AG20443 (cell line): ENCODE data around the gene COQ3.
"Not testable (repeated sequence)": the region's sequence is repeated elsewhere in the genome, so short reads cannot be mapped to it uniquely, and the experiment has no call there.

Experiments
- DNase-seq: peaks from one replicate; pipeline ENCODE4 v3.0.0; 2012; ENCODE audit warnings: low spot score, mixed read lengths

The COQ3 gene

GRCh38 chr6:99384507-99384906 lies 9.5 kb downstream of the COQ3 start:
- no peak for DNase-seq

DNA sequence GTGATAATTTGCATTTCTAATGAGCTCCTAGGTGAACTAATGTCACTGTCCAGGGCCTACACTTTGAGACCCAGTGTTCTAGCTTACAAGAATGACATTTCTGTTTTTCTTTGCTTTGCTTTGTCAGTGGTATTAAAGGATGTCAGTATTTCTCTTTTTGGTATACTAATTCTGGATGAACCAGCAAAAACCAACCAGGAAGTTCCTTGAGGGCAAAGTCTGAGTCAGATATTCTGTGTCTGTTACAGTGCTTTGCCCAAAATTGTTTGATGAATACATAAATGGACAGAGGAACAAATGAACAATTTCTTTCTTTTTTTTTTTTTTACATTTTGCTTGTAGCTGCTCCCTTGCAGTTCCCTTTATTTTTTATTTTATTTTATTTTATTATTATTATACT lies 15.4 kb downstream of the COQ3 start:
- no peak for DNase-seq

- no peak for DNase-seq
Observed at GRCh38 chr6:99369533-99369932, 24.5 kb downstream of the COQ3 start.

GRCh38 chr6:99366852-99367251 lies 27.1 kb downstream of the COQ3 start:
- no peak for DNase-seq

DNA sequence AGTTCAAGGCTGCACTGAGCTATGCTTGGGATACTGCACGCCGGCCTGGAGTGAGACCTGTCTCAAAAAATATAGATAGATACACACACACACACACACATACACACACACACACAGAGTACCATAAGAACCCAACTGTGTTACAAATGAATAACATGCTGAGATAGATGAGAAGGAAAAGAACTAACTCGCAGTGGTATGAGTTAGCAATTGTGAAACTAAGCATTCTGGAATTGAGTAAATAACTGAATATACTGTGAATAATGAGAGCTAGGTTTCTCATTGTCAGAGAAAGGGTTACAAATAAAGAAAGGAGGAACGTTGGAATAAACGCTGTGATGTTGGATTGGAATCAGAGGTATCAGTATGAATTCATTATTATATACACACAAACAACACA lies 30.0 kb downstream of the COQ3 start:
- no peak for DNase-seq

DNA sequence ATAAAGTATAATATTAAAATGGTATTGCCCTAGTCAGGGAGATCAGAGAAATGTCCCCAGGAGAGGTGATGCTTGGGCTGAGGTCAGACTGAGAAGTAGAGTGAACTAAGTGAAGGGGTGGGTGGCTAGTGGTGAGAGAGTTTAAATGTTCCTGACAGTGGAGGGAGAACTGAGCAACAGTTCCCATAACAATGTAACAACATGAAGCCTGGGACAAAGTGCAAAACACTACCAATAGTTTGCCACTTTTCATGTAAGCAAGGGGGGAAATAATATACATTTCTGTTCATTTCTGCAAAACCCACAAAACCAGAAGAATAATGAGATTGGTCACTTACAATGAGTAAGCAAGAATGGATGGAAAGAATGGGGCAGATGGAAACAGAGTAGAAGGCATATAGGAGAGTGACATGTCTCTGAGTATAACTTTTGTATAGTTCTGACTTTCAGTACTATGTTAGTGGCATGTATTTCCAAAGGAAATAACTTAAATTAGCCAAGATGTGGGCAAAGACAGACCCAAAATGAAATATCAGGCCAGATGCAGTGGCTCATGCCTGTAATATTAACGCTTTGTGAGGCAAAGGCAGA lies 31.2 kb downstream of the COQ3 start:
- no peak for DNase-seq

GRCh38 chr6:99359800-99360199 lies 34.2 kb downstream of the COQ3 start:
- no peak for DNase-seq

DNA sequence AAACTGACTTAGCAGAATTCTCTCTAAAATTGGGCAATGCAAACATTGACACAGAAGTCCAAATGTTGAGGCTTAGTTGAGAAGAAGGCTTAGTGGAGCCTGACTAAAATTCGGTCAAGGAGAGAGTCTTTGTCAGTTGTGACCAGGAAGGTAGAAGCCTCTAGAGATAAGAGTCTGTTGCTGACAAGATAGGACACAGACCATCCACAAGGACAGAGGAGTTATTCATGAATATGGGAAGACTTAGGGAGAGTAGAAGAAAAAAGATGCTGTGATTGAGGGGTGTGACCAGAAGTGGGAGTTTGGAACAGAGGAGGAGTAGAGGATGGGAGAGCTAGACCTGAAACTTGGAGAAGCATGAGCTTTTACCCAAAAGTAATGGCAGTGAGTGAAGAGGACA lies 37.4 kb downstream of the COQ3 start:
- no peak for DNase-seq

DNA sequence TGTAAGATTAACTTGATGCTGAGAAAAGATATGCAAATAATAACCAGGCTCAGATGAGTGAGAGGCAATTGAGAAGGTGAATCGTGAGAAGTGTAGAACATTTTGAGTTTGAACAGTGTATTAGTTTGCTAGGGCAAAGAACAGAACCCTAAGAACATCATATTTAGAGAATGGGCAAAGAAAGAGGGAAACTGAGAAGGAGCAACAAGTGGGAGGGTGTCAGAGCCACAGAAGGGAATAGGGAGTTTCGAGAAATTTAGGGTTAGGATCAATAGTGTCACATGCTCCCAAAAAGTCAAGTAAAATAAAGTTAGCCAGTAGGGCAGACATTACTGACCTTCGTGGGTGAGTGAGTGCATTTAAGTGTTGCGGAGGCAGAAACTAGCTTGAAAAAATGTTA lies 39.0 kb downstream of the COQ3 start:
- DNase-seq, result no peak

DNA sequence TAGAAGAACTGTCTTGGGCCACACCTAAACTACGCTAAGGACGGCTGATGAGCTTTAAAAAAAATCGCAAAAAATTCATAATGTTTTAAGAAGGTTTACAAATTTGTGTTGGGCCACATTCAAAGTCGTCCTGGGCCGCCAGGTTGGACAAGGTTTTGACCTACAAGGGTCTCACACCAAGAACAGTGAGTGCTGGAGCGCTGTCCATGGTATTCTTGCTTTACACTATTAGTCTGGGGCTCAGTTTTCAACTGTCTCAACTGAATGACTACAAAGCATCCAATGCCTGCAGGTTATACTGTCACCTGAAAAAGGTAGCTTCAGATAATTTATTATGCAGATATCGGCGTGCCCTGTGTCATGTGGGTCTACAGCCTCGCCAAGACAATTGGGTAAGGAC lies 40.9 kb downstream of the COQ3 start:
- DNase-seq, result no peak

- DNase-seq, result no peak
Observed at GRCh38 chr6:99350573-99350972, 43.4 kb downstream of the COQ3 start.

- DNase-seq, result peak; percentile 61
Observed at GRCh38 chr6:99349171-99350141, 44.5 kb downstream of the COQ3 start, which contains the start of gene FAXC. Gene FAXC, minus strand, starts transcription at chr6:99349674. Its CDS starts 302 bp downstream, at chr6:99349372.

DNA sequence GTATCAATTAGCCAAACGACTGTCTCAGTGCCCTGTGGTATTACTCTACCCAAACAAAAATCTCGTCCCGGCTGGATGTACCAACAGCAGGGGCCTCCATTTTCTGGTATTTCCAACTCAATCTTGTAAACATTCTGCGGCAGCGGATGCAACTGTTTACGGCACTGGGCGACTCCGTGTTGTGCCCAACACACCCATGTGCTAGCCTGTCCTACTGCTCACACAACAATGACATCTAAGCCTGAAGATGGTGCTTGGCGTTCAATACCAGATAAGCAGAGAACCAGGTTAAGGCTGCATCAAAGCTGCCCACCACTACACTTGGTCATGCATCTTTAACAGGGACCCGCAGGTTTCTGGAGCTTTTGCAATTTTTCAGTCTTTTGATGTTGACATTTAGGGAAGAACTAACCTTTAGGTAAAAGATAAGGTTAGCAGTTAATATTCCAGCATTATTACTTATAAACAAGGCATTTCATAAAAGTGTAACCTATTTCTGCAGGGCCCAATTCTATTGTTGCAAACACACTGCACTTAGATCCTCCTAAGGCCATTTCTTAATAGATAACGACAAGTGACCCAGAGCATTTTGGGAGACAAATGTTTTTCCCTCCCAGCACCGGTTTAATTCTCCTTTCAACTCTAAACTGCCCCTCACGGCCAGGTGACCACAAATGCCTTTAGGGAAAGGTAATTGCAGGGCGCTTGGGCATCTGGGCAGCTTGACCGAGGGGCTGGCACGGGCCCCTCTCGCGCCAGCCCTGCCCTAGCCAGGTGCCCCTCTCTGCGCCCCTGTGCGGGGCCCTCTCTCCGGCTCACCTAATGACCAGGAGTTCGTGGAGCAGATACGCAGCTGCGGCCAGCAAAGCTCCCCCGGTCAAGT lies 45.5 kb downstream of the COQ3 start:
- no peak for DNase-seq

DNA sequence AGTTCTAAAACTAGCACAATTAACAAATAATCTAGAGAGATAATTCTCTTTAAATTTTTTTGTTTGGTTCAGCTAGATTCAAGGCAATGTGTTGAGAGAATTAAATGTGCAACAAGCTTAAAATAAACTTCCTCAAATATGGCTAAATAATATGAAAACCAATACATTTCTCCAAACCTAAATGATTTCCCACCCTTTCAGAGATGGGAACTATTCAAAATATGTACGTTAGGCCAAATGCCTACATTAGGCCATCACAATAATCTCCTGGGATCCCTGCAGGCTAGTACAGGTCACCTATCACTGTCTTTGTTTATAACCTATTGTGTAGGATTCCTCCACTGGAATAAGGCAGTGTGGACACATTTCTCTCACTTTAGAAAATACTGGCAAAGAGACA lies 46.2 kb downstream of the COQ3 start:
- DNase-seq, result no peak

GRCh38 chr6:99346595-99346994 lies 47.4 kb downstream of the COQ3 start:
- DNase-seq, result no peak

DNA sequence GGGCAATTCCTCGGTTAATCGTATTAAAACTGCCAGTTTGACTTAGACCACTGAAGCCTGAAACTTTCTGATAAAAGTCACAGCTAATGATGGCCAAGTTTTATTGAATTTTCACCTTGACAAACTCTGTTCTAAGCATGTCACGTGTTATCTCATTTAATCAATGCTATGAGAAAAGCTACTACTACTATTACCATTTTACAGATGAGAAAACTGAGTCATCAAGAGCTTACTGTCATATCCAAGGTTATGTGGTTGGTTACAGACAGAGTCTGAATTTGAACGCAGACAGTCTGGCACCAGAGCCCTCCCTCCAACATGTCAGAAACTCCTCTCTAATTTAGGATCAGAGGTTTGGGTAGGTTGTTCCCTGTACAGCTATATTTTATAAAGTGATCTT lies 48.8 kb downstream of the COQ3 start:
- DNase-seq, result no peak

DNA sequence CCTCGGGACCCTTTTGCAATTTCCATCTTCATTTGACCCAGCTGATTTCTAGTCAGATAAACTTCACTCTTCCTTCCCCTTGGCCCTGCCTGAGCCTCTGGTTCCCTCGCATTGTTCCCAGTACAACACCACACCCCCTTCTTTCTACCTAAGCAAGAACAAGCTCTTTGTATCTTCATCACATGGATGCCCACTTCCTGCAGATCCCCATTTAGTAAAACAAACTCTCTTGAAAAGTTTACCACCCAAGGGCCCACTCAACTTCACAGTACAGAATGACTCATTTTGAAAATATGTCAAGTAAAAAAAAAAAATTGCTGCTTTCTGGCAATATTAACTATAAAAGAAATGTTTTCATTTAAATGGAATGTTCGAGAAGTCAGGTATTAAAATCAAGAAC lies 49.7 kb downstream of the COQ3 start:
- no peak for DNase-seq

- no peak for DNase-seq
Observed at GRCh38 chr6:99341862-99342455, 52.0 kb downstream of the COQ3 start.

DNA sequence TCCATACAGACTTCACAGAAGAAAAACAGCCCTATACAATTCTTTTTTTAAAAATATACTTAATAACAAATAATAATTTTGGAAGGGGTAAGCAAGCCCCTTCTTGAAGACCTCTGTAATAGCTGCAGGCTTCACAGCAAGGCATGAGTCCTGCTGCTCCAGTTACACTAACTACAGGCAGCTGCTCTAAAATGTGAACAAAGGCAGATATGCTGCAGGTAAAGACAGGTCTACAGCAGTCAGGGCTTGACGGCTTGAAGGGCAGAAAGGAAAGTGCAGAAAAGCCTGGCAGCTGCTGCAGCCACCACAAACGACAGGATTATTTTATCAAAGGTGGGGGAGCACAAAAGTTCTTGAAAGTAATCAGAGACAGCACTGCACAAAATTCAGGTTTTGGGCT lies 55.8 kb downstream of the COQ3 start:
- DNase-seq, result no peak

DNA sequence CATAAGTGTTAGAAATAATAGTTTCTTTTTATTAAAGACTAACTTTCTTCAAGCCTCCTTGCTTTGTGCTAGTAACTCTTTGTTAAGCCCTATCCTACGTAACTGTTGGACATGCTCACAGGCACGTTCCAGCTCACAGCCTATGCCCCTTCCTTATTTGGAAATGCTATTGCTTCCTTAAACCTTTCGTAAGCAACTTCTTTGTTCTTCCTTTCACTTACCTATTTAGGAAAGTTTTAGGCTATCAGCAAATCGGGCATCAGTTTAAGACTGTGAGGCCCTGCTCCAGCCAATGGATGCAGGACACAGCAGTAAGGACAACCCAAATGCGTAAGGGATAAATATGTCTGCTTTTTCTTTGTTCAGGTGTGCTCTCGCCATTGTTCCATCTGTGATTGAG lies 58.7 kb downstream of the COQ3 start:
- not testable (repeated sequence) for DNase-seq

DNA sequence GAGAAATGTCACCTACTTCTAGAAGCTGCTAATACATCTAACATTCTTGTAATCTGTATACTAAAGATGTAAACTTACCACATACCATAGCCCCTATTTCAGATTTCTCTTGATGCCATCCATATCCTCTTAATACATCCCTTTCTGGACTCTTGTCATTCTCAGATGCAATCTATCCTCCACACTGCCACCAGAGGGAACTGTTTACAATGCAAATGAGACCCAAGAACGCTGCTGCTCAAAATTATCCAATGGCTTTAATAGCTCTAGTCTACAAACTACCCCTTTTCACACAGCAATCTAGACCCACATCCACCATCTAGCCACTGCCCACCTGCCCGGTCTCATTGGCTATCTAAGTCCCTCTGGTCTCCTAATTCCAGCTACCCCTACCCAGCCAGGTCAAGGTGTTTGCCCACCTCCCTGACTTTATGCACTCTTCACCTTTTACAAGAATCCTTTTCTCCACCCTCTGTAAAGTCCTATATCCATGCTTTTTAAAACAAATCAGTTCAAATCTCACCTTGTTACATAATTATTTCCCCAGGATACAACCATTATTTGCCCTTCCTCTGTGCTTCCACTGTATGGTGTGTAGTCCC lies 59.4 kb downstream of the COQ3 start:
- DNase-seq, result peak; percentile 57

DNA sequence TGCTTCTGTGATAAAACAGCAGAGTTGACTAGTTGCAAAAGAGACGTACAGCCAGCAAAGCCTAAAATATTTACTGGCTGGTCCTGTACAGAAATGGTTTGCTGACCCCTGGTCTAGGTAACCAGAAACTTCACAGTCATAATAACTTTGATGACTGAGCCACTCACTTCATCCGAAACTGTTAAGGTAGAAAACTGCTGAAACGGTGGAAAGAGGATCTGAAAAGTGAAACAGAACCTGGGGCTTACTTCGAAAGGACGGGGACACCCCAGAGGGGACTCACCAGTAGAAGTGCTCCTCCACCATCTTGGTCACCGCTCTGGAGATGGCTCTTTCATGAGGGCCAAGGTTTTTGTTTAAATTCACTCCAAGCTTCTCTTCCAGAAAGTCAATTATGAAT lies 60.9 kb downstream of the COQ3 start:
- no peak for DNase-seq
